ENCODE results near the gene LASP1.

LASP1 gene

GRCh38 chr17:38868817-38869525, 887 bp upstream of the LASP1 start:
- Histone ChIP-seq H3K4me3 (ENCODE audit: low read depth in 1 of 2, low read length in 2 of 2) (peak overlapping the region; percentile 45 to 74), H4K20me1 (ENCODE audit: insufficient read depth, low read length) (peaks cover 27% of the 10 kb centered on the region), H3K9me3 (ENCODE audit: insufficient read depth, low read length, severe bottlenecking) (no peaks in the 10 kb centered on the region), H3K79me2 (ENCODE audit: insufficient read depth, low read length) (peaks cover 40% of the 10 kb centered on the region), H3K4me1 (ENCODE audit: insufficient read depth, low read length) (peaks cover 44% of the 10 kb centered on the region), H3K9ac (ENCODE audit: low read depth, low read length) (peak overlapping the region; percentile 75), H2AFZ (ENCODE audit: low read depth, low read length) (peak overlapping the region; percentile 79), H3K27me3 (ENCODE audit: insufficient read depth, low read length, poor library complexity) (no peaks in the 10 kb centered on the region), H3K4me2 (ENCODE audit: insufficient read depth, low read length) (peak overlapping the region; percentile 83), H3K36me3 (ENCODE audit: insufficient read depth, low read length) (peaks cover 13% of the 10 kb centered on the region), H3K27ac (ENCODE audit: low read length) (peak overlapping the region; percentile 85)
- peak; percentile 67 for ATAC-seq (ENCODE audit: insufficient read depth, low read depth)
- TF ChIP-seq, protein P1, sequence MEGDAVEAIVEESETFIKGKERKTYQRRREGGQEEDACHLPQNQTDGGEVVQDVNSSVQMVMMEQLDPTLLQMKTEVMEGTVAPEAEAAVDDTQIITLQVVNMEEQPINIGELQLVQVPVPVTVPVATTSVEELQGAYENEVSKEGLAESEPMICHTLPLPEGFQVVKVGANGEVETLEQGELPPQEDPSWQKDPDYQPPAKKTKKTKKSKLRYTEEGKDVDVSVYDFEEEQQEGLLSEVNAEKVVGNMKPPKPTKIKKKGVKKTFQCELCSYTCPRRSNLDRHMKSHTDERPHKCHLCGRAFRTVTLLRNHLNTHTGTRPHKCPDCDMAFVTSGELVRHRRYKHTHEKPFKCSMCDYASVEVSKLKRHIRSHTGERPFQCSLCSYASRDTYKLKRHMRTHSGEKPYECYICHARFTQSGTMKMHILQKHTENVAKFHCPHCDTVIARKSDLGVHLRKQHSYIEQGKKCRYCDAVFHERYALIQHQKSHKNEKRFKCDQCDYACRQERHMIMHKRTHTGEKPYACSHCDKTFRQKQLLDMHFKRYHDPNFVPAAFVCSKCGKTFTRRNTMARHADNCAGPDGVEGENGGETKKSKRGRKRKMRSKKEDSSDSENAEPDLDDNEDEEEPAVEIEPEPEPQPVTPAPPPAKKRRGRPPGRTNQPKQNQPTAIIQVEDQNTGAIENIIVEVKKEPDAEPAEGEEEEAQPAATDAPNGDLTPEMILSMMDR (IDR thresholded peaks at IDR 0.05; ENCODE audit: borderline replicate concordance, extremely low read depth, low read length, poor library complexity, severe bottlenecking) = peak; percentile 71
- no peak for TF ChIP-seq EZH2 (IDR thresholded peaks at IDR 0.05; ENCODE audit: borderline replicate concordance, low read depth, low read length, severe bottlenecking)
- peak; percentile 89 for DNase-seq

DNA sequence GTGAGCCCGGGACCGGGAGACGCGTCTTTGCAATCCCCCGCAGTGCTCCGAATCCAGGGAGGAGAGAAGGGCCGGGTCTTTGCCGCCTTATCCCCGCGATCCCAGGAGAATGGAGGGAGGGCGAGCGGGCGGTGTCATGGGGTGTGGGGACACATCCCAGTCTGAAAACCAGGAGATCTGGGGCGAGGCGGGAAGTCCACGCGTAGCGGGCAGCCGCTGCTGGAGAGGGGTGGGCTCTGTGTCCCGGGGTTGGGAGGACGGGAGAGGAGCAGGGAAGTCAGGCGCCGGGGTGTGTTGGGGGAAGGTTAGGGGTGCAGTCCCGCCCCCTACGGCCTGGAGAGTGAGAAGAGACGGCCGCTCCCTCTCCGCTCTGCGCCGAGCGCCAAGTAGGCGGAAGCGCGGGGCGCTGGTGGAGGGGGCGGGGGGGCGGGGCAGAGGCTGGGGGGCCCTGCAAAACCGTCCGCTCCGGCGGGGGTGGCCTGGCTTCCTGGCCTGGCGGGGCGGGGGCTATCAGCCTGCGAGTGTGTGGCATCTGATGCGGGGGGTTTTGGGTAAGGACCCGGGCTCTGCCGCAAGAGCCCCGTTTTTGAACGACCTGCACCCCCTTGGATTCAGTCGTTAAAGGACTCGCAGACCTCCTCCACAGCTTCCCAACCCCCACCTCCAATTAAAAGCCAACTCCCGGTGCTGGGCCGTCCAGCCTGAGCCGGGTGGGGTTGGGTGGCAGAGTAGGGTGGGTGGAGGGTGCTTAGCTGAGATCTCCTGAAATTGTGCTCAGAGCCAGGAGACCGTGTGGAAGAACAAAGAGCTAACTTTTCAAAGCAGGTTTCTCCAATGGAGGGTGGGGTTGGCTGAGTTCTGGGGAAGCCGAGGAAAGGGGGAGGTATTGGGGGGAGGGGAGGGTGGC, 654 bp downstream of the LASP1 start:
- H3K9me3 ChIP-seq (ENCODE audit: insufficient read depth, low read length, severe bottlenecking) = no peaks in the 10 kb centered on the region
- H3K4me2 ChIP-seq (ENCODE audit: insufficient read depth, low read length) = peak overlapping the region; percentile 83
- H3K36me3 ChIP-seq (ENCODE audit: insufficient read depth, low read length) = peaks cover 13% of the 10 kb centered on the region
- peaks cover 56% of the 10 kb centered on the region for H3K79me2 ChIP-seq (ENCODE audit: insufficient read depth, low read length)
- ATAC-seq (ENCODE audit: insufficient read depth, low read depth) = peak; percentile 53
- DNase-seq = peak; percentile 78
- peak overlapping the region; percentile 75 for H3K9ac ChIP-seq (ENCODE audit: low read depth, low read length)
- H2AFZ ChIP-seq (ENCODE audit: low read depth, low read length) = peak overlapping the region; percentile 80
- TF ChIP-seq, protein P1 (IDR thresholded peaks at IDR 0.05; ENCODE audit: borderline replicate concordance, extremely low read depth, low read length, poor library complexity, severe bottlenecking) = no peak
- TF ChIP-seq EZH2 (IDR thresholded peaks at IDR 0.05; ENCODE audit: borderline replicate concordance, low read depth, low read length, severe bottlenecking) = no peak
- H3K27me3 ChIP-seq (ENCODE audit: insufficient read depth, low read length, poor library complexity) = no peaks in the 10 kb centered on the region
- peaks cover 58% of the 10 kb centered on the region for H3K4me1 ChIP-seq (ENCODE audit: insufficient read depth, low read length)
- H3K4me3 ChIP-seq (ENCODE audit: low read depth in 1 of 2, low read length in 2 of 2) = peak overlapping the region; percentile 45 to 74
- peak overlapping the region; percentile 90 for H3K27ac ChIP-seq (ENCODE audit: low read length)
- peaks cover 42% of the 10 kb centered on the region for H4K20me1 ChIP-seq (ENCODE audit: insufficient read depth, low read length)

DNA sequence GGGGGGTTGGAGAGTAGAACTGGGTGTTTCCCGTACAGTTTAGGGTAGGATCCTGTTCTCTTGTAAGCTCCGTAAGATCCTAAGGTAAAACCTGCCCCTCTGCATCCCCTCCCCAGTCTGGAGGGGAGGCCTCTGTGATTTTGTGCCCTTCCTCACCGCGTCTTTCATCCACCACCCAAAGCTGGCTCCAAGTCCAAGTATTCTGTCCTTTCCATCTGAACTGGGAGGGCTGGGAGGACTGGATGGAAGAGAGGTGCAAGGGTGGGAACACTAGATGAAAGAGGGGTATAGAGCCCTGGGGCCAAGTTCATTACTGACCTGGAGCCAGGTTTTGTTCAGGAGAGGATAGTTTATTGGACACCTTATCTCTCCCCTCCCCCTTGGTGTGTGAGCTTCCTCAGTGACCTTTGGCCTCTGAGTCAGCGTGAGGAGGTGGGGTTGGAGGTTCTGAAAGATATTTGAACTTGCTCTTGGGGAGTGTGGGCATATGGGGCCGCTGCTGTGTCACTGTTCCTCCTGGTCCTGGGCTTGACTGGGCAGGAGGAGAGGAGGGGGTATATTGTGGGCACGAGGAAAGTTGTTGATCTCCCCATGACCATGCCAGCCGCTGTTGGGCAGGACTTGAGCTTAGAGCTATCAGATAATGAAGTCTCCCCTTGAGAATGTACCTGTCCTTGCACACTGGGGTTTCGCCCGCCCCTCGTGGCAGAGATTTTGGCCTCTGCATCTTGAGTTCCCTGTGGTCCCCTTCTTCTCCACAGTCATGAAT, 1.6 kb downstream of the LASP1 start:
- Histone ChIP-seq H3K4me3 (ENCODE audit: low read depth in 1 of 2, low read length in 2 of 2) (peak overlapping the region; percentile 45 to 74; a peak in 3 of 4 replicates), H3K36me3 (ENCODE audit: insufficient read depth, low read length) (peaks cover 13% of the 10 kb centered on the region), H2AFZ (ENCODE audit: low read depth, low read length) (no peak overlapping the region; the same call in 1 of the 2 replicates), H3K27ac (ENCODE audit: low read length) (peak overlapping the region; percentile 90), H4K20me1 (ENCODE audit: insufficient read depth, low read length) (peaks cover 46% of the 10 kb centered on the region), H3K4me2 (ENCODE audit: insufficient read depth, low read length) (peak overlapping the region; percentile 83), H3K4me1 (ENCODE audit: insufficient read depth, low read length) (peaks cover 61% of the 10 kb centered on the region), H3K9me3 (ENCODE audit: insufficient read depth, low read length, severe bottlenecking) (no peaks in the 10 kb centered on the region), H3K9ac (ENCODE audit: low read depth, low read length) (peak overlapping the region; percentile 75), H3K27me3 (ENCODE audit: insufficient read depth, low read length, poor library complexity) (no peaks in the 10 kb centered on the region), H3K79me2 (ENCODE audit: insufficient read depth, low read length) (peaks cover 63% of the 10 kb centered on the region)
- no peak for TF ChIP-seq EZH2 (IDR thresholded peaks at IDR 0.05; ENCODE audit: borderline replicate concordance, low read depth, low read length, severe bottlenecking)
- TF ChIP-seq, protein P1 (IDR thresholded peaks at IDR 0.05; ENCODE audit: borderline replicate concordance, extremely low read depth, low read length, poor library complexity, severe bottlenecking) = no peak
- ATAC-seq (ENCODE audit: insufficient read depth, low read depth) = no peak
- DNase-seq = peak; percentile 62

All from DND-41 (cell line).